Tibial nerve (tissue), 4 donors: Measurements from ENCODE around the gene USHBP1. TPM values are rescaled to one million over a fixed set of nuclear protein-coding genes. Genes with fewer than 3 reads are reported as not detected.

ENCODE experiments used
- DNase-seq, 2 donors: peaks; one replicate each; pipeline ENCODE4 v3.0.0-alpha.2; 2019; ENCODE audit warnings: low spot score in 2 of 2
- H3K27ac ChIP-seq, 4 donors: fragments of 200-600 bp; sonication (generic) in 3 of 4; one replicate each; pipeline ENCODE4 v1.5.1; 2017 to 2019; ENCODE audit warnings: mild to moderate bottlenecking in 1 of 4
- H3K27me3 ChIP-seq, 2 donors: fragments of 200-600 bp; sonication (generic) in 1 of 2; one replicate each; pipeline versions ENCODE4 v1.5.1 to v1.6.0; 2017 to 2019
- H3K36me3 ChIP-seq, 3 donors: fragments of 200-600 bp; sonication (generic); one replicate each; pipeline ENCODE4 v1.5.1; 2018 to 2019
- H3K4me1 ChIP-seq, 4 donors: fragments of 200-600 bp; sonication (generic) in 3 of 4; one replicate each; pipeline ENCODE4 v1.5.1; 2017 to 2019
- H3K4me3 ChIP-seq, 4 donors: fragments of 200-600 bp; sonication (generic) in 3 of 4; one replicate each; pipeline ENCODE4 v1.5.1; 2017 to 2019; ENCODE audit warnings: mild to moderate bottlenecking in 1 of 4, moderate library complexity in 1 of 4
- H3K9me3 ChIP-seq, 4 donors: fragments of 200-600 bp; sonication (generic) in 3 of 4; one replicate each; pipeline ENCODE4 v1.5.1; 2017 to 2019
- CTCF ChIP-seq, 5 experiments: fragments of 200-600 bp in 3 of 5; fragments of 450-650 bp in 2 of 5; sonication (generic) in 3 of 5; IDR thresholded peaks; one replicate each; pipeline ENCODE4 v1.5.1; 2016 to 2019; ENCODE audit warnings: antibody characterized with exemption in 5 of 5, mild to moderate bottlenecking in 3 of 5, moderate library complexity in 2 of 5
- EP300 ChIP-seq, 2 donors: sonication (generic); formaldehyde crosslinking; IDR thresholded peaks; one replicate each; pipeline ENCODE4 v1.6.1; 2017; ENCODE audit warnings: antibody characterized with exemption in 2 of 2, mild to moderate bottlenecking in 1 of 2
- POLR2A ChIP-seq, 2 donors: fragments of 450-650 bp; IDR thresholded peaks; one replicate each; pipeline ENCODE4 v1.6.1; 2017; ENCODE audit warnings: antibody characterized with exemption in 2 of 2, mild to moderate bottlenecking in 2 of 2, moderate library complexity in 2 of 2
- WGBS, 2 donors: methylation state at CpG; one replicate each; pipeline ENCODE4 v1.1.5; 2018; 5-methylcytosine and 5-hydroxymethylcytosine counted together
- total RNA-seq, 4 donors: library from RNA; depleted of rRNA; stranded (reverse); fragments of >200 nt; gene quantifications; one replicate each; pipeline ENCODE4 v1.1.0, GENCODE V29; 2016

Gene USHBP1
- total RNA-seq, 4 donors from 2014 or later = 3.1 to 29.4 (median 17.5) TPM

- Histone ChIP-seq H3K4me3 (peak overlapping the region in 1 of 4 donors; percentile 35), H3K36me3 (peaks cover 0 to 4% (median 0%) of the 10 kb centered on the region in 3 donors), H3K9me3 (peaks cover 0 to 12% (median 0%) of the 10 kb centered on the region in 4 donors), H3K27ac (peak overlapping the region in 1 of 4 donors; percentile 67), H3K27me3 (no peaks in the 10 kb centered on the region), H3K4me1 (peaks cover 0 to 21% (median 6%) of the 10 kb centered on the region in 4 donors)
- 77 to 80% methylated on average over 14 to 23 of the region's 23 CpGs for WGBS, 2 donors
- no peak for DNase-seq
- TF ChIP-seq POLR2A (IDR thresholded peaks at IDR 0.05) (no peak), EP300 (IDR thresholded peaks at IDR 0.05) (no peak), CTCF (IDR thresholded peaks at IDR 0.05) (no peak)
Measured at GRCh38 chr19:17263712-17264640, 569 bp downstream of the USHBP1 start.

- Histone ChIP-seq H3K27me3 (no peaks in the 10 kb centered on the region), H3K4me3 (peak overlapping the region in 1 of 4 donors; percentile 4), H3K4me1 (peaks cover 0 to 7% (median 0%) of the 10 kb centered on the region in 4 donors), H3K36me3 (no peaks in the 10 kb centered on the region), H3K27ac (no peak overlapping the region), H3K9me3 (peaks cover 0 to 16% (median 0%) of the 10 kb centered on the region in 4 donors)
- DNase-seq = no peak
- TF ChIP-seq POLR2A (IDR thresholded peaks at IDR 0.05) (no peak), CTCF (IDR thresholded peaks at IDR 0.05) (no peak), EP300 (IDR thresholded peaks at IDR 0.05) (no peak)
- WGBS, 2 donors = 60 to 68% methylated on average over 14 to 16 of the region's 16 CpGs
Measured at GRCh38 chr19:17262557-17262956, 2.0 kb downstream of the USHBP1 start.

GRCh38 chr19:17260842-17261325 is 3.7 kb downstream of the USHBP1 start:
- no peaks in the 10 kb centered on the region for H3K27me3 ChIP-seq
- H3K4me3 ChIP-seq = no peak overlapping the region
- TF ChIP-seq EP300 (IDR thresholded peaks at IDR 0.05) (no peak), CTCF (IDR thresholded peaks at IDR 0.05) (peak; percentile 77 to 87 (median 80))
- peaks cover 0 to 2% (median 0%) of the 10 kb centered on the region in 4 donors for H3K4me1 ChIP-seq
- no peaks in the 10 kb centered on the region for H3K36me3 ChIP-seq
- DNase-seq = peak; percentile 43 to 64
- no peak overlapping the region for H3K27ac ChIP-seq
- H3K9me3 ChIP-seq = peaks cover 0 to 16% (median 0%) of the 10 kb centered on the region in 4 donors
- 25% methylated on average over 15 of the region's 15 CpGs for WGBS, 2 donors

GRCh38 chr19:17259934-17260333 is 4.6 kb downstream of the USHBP1 start:
- Histone ChIP-seq H3K4me1 (peaks cover 0 to 2% (median 0%) of the 10 kb centered on the region in 4 donors), H3K9me3 (peaks cover 0 to 16% (median 0%) of the 10 kb centered on the region in 4 donors), H3K4me3 (no peak overlapping the region), H3K27ac (no peak overlapping the region), H3K27me3 (no peaks in the 10 kb centered on the region), H3K36me3 (no peaks in the 10 kb centered on the region)
- WGBS, 2 donors = 67% methylated on average over 1 of the region's 1 CpG; no CpG with 5 or more reads in 1 of the 2 donors
- no peak for DNase-seq
- no peak for TF ChIP-seq EP300 (IDR thresholded peaks at IDR 0.05)
- TF ChIP-seq CTCF (IDR thresholded peaks at IDR 0.05) = no peak
- TF ChIP-seq POLR2A (IDR thresholded peaks at IDR 0.05) = no peak
